PC-9 (cell line): ENCODE results near the gene ZNF618. TPM values are rescaled to one million over a fixed set of nuclear protein-coding genes. Genes with fewer than 3 reads are reported as not detected.

Experiments used
- BruUV-seq: library from RNA; stranded (reverse); fragments of 400-500 nt; replicated peaks from 2 replicates; lab custom pipeline; 2021; lab: Mats Ljungman, UMichigan
- CTCF ChIA-PET: fragments of 300-600 bp; sonication (Branson Sonifier 250); formaldehyde crosslinking; loops from one replicate; lab custom pipeline; 2022; ENCODE audit warnings: antibody characterized with exemption; lab: Charles Lee
- POLR2A ChIA-PET: fragments of 300-600 bp; sonication (Branson Sonifier 250); formaldehyde crosslinking; loops from one replicate; lab custom pipeline; 2022; ENCODE audit warnings: antibody characterized with exemption; ENCODE audit not compliant: unreplicated experiment; lab: Charles Lee
- DNase-seq, 2 experiments: peaks; one replicate each; pipeline versions ENCODE4 v3.0.0 to v3.0.0-alpha.2; 2015 to 2022; ENCODE audit warnings: mixed read lengths in 1 of 2
- H2AFZ ChIP-seq: fragments of 200-600 bp; sonication (generic); 2 replicates; pipeline ENCODE4 v1.8.1; 2017; ENCODE audit warnings: antibody characterized with exemption
- H3F3A ChIP-seq: fragments of 200-600 bp; sonication (generic); 2 replicates; pipeline ENCODE4 v1.8.1; 2017; ENCODE audit warnings: antibody characterized with exemption, mild to moderate bottlenecking, low read depth; ENCODE audit not compliant: insufficient read depth
- H3K27ac ChIP-seq: fragments of 200-600 bp; sonication (generic); 2 replicates; pipeline ENCODE4 v1.6.1; 2016; ENCODE audit warnings: mixed run types
- H3K27me3 ChIP-seq: fragments of 200-600 bp; sonication (generic); 2 replicates; pipeline ENCODE4 v1.6.1; 2016; ENCODE audit warnings: low read depth, mixed run types; ENCODE audit not compliant: insufficient read depth
- H3K36me3 ChIP-seq: fragments of 200-600 bp; sonication (generic); 2 replicates; pipeline ENCODE4 v1.6.1; 2016; ENCODE audit warnings: low read depth, mixed run types
- H3K4me1 ChIP-seq: fragments of 200-600 bp; sonication (generic); replicated peaks from 2 replicates; pipeline ENCODE4 v1.6.1; 2016; ENCODE audit warnings: mixed run types; ENCODE audit not compliant: insufficient read depth
- H3K4me2 ChIP-seq: fragments of 200-600 bp; sonication (generic); 2 replicates; pipeline ENCODE4 v1.6.1; 2017; ENCODE audit warnings: mixed run types
- H3K4me3 ChIP-seq: fragments of 200-600 bp; sonication (generic); 2 replicates; pipeline ENCODE4 v1.6.1; 2016; ENCODE audit warnings: mixed run types
- H3K79me2 ChIP-seq: fragments of 200-600 bp; sonication (generic); 2 replicates; pipeline ENCODE4 v1.6.1; 2017; ENCODE audit warnings: low read depth, mixed run types
- H3K9me2 ChIP-seq: fragments of 200-600 bp; sonication (generic); 2 replicates; pipeline ENCODE4 v1.8.1; 2017; ENCODE audit warnings: mild to moderate bottlenecking; ENCODE audit not compliant: insufficient read depth
- H3K9me3 ChIP-seq: fragments of 200-600 bp; sonication (generic); 2 replicates; pipeline ENCODE4 v1.8.1; 2016; ENCODE audit warnings: low read depth; ENCODE audit not compliant: insufficient read depth
- H4K20me1 ChIP-seq: fragments of 200-600 bp; sonication (generic); 2 replicates; pipeline ENCODE4 v1.8.1; 2017; ENCODE audit not compliant: insufficient read depth
- CTCF ChIP-seq: fragments of 200-600 bp; sonication (generic); conservative IDR thresholded peaks from 2 replicates; pipeline ENCODE4 v1.6.1; 2017; ENCODE audit warnings: mixed run types, antibody characterized with exemption, mild to moderate bottlenecking, moderate library complexity
- EZH2 ChIP-seq: fragments of 200-600 bp; sonication (generic); IDR thresholded peaks from 2 replicates; pipeline ENCODE4 v1.8.0; 2017; ENCODE audit warnings: antibody characterized with exemption, low read depth
- intact Hi-C: fragments of 100-400 bp; cut with micrococcal nuclease; formaldehyde crosslinking; loops from one replicate; pipeline ENCODE4 v1.10.0; 2022; ENCODE audit not compliant: unreplicated experiment
- total RNA-seq: library from RNA; stranded (reverse); gene quantifications from 2 replicates; pipeline ENCODE4 v1.2.3, GENCODE V29; 2021

ZNF618 gene
- total RNA-seq, 1 experiment from 2014 or later = 0.20 TPM

- no peaks in the 10 kb centered on the region for H3K4me1 ChIP-seq
- no peaks in the 10 kb centered on the region for H3K9me2 ChIP-seq
- H3K9me3 ChIP-seq = no peaks in the 10 kb centered on the region
- DNase-seq = no peak
- BruUV-seq = no TSS peak
- no peak overlapping the region for H3K27ac ChIP-seq
- H4K20me1 ChIP-seq = no peaks in the 10 kb centered on the region
- ChIA-PET CTCF (no interaction called here), POLR2A (no interaction called here)
- no peak overlapping the region for H3K4me3 ChIP-seq
- H3K4me2 ChIP-seq = no peak overlapping the region
- peaks cover 95% of the 10 kb centered on the region for H3K27me3 ChIP-seq
- H2AFZ ChIP-seq = no peak overlapping the region
- intact Hi-C loops = no loop called here
- no peaks in the 10 kb centered on the region for H3F3A ChIP-seq
- no peaks in the 10 kb centered on the region for H3K36me3 ChIP-seq
- no peaks in the 10 kb centered on the region for H3K79me2 ChIP-seq
- no peak for TF ChIP-seq CTCF
- TF ChIP-seq EZH2 = no peak
These were observed 156.1 kb downstream of the ZNF618 start for GRCh38 chr9:114031948-114032840.

GRCh38 chr9:114033397-114034103, 157.4 kb downstream of the ZNF618 start:
- Histone ChIP-seq H3K36me3 (no peaks in the 10 kb centered on the region), H3K4me2 (no peak overlapping the region), H3K27ac (no peak overlapping the region), H3K9me3 (no peaks in the 10 kb centered on the region), H2AFZ (no peak overlapping the region), H3F3A (no peaks in the 10 kb centered on the region), H3K4me3 (no peak overlapping the region), H3K9me2 (no peaks in the 10 kb centered on the region), H3K4me1 (no peaks in the 10 kb centered on the region), H3K27me3 (peaks cover 95% of the 10 kb centered on the region), H3K79me2 (no peaks in the 10 kb centered on the region), H4K20me1 (no peaks in the 10 kb centered on the region)
- ChIA-PET POLR2A (no interaction called here), CTCF (no interaction called here)
- BruUV-seq = no TSS peak
- DNase-seq = no peak
- no peak for TF ChIP-seq CTCF
- TF ChIP-seq EZH2 = no peak
- intact Hi-C loops = no loop called here

GRCh38 chr9:114034196-114034595, 158.1 kb downstream of the ZNF618 start:
- DNase-seq = no peak
- H3K9me2 ChIP-seq = no peaks in the 10 kb centered on the region
- H3K4me2 ChIP-seq = no peak overlapping the region
- H3K27ac ChIP-seq = no peak overlapping the region
- intact Hi-C loops = no loop called here
- H3K27me3 ChIP-seq = peaks cover 94% of the 10 kb centered on the region
- ChIA-PET CTCF (no interaction called here), POLR2A (no interaction called here)
- H3K9me3 ChIP-seq = no peaks in the 10 kb centered on the region
- H3K4me1 ChIP-seq = no peaks in the 10 kb centered on the region
- no peak for TF ChIP-seq EZH2
- no peak for TF ChIP-seq CTCF
- H3K79me2 ChIP-seq = no peaks in the 10 kb centered on the region
- no peaks in the 10 kb centered on the region for H3F3A ChIP-seq
- no TSS peak for BruUV-seq
- H4K20me1 ChIP-seq = no peaks in the 10 kb centered on the region
- H3K4me3 ChIP-seq = no peak overlapping the region
- H2AFZ ChIP-seq = no peak overlapping the region
- H3K36me3 ChIP-seq = no peaks in the 10 kb centered on the region
